Common myeloid progenitor, CD34-positive (primary cell): Measurements from ENCODE around the gene QKI.

Experiments
- CTCF ChIA-PET: fragments of 350-600 bp; sonication (Branson Sonifier 250); formaldehyde crosslinking; loops from one replicate; lab custom pipeline; 2021; ENCODE audit warnings: antibody characterized with exemption; lab: Charles Lee
- POLR2A ChIA-PET: fragments of 350-600 bp; sonication (Branson Sonifier 250); formaldehyde crosslinking; loops from one replicate; lab custom pipeline; 2021; ENCODE audit warnings: antibody characterized with exemption; lab: Charles Lee
- DNase-seq, 3 donors: peaks; one replicate each; pipeline versions ENCODE4 v3.0.0 to v3.0.0-alpha.2; 2013
- H3K27ac ChIP-seq, 2 experiments: 1 replicate in 1 of 2; 2 replicates in 1 of 2; pipeline ENCODE4 v1.7.0; 2013; ENCODE audit warnings: inconsistent platforms in 2 of 2, low read length in 2 of 2, mild to moderate bottlenecking in 2 of 2, low read depth in 1 of 2, moderate library complexity in 1 of 2; ENCODE audit not compliant: severe bottlenecking in 2 of 2, insufficient read depth in 1 of 2, poor library complexity in 1 of 2
- H3K27me3 ChIP-seq, 5 experiments: replicated peaks in 2 of 5; 1 replicate in 3 of 5; 2 replicates in 2 of 5; pipeline versions ENCODE4 v1.6.1 to v1.7.0; 2013; ENCODE audit warnings: low read length in 4 of 5, mild to moderate bottlenecking in 2 of 5, moderate library complexity in 2 of 5, inconsistent platforms in 1 of 5; ENCODE audit not compliant: insufficient read depth in 5 of 5, control insufficient read depth in 4 of 5
- H3K36me3 ChIP-seq, 4 experiments: 1 replicate in 2 of 4; 2 replicates in 2 of 4; pipeline versions ENCODE4 v1.6.1 to v1.7.0; 2013; ENCODE audit warnings: low read length in 3 of 4, control low read depth in 1 of 4, mild to moderate bottlenecking in 1 of 4; ENCODE audit not compliant: control insufficient read depth in 4 of 4, insufficient read depth in 4 of 4
- H3K4me1 ChIP-seq, 4 experiments: 1 replicate in 3 of 4; 2 replicates in 1 of 4; pipeline versions ENCODE4 v1.6.1 to v1.7.1; 2013; ENCODE audit warnings: low read length in 3 of 4, mild to moderate bottlenecking in 3 of 4, control low read depth in 1 of 4, inconsistent platforms in 1 of 4, moderate library complexity in 1 of 4; ENCODE audit not compliant: control insufficient read depth in 4 of 4, insufficient read depth in 4 of 4; ENCODE audit errors: control extremely low read depth in 1 of 4
- H3K4me3 ChIP-seq, 7 experiments: 1 replicate in 4 of 7; 2 replicates in 3 of 7; pipeline versions ENCODE4 v1.5.1 to v1.7.0; 2013; ENCODE audit warnings: mild to moderate bottlenecking in 7 of 7, low read length in 6 of 7, moderate library complexity in 6 of 7, inconsistent platforms in 2 of 7, low read depth in 2 of 7, control low read depth in 1 of 7; ENCODE audit not compliant: insufficient read depth in 4 of 7, control insufficient read depth in 1 of 7; ENCODE audit errors: extremely low read depth in 1 of 7
- H3K9me3 ChIP-seq, 5 experiments: 1 replicate in 4 of 5; 2 replicates in 1 of 5; pipeline versions ENCODE4 v1.6.1 to v1.7.1; 2013; ENCODE audit warnings: low read length in 4 of 5, mild to moderate bottlenecking in 2 of 5, inconsistent platforms in 1 of 5, low read depth in 1 of 5, moderate library complexity in 1 of 5; ENCODE audit not compliant: control insufficient read depth in 4 of 5, insufficient read depth in 2 of 5; ENCODE audit errors: control extremely low read depth in 1 of 5
- WGBS: methylation state at CpG from one replicate; pipeline ENCODE4 v1.1.5; 2013; ENCODE audit not compliant: insufficient coverage; 5-methylcytosine and 5-hydroxymethylcytosine counted together

QKI gene

GRCh38 chr6:163539101-163539762, 124.7 kb downstream of the QKI start:
- H3K9me3 ChIP-seq: no peaks in the 10 kb centered on the region
- no peaks in the 10 kb centered on the region for H3K27me3 ChIP-seq
- CTCF ChIA-PET: no interaction called here
- DNase-seq: no peak
- POLR2A ChIA-PET: no interaction called here
- H3K4me3 ChIP-seq: no peak overlapping the region
- H3K36me3 ChIP-seq: peaks cover 0 to 12% (median 2%) of the 10 kb centered on the region in 4 experiments
- no peak overlapping the region for H3K27ac ChIP-seq
- WGBS: 100% methylated on average over 1 of the region's 5 CpGs
- H3K4me1 ChIP-seq: no peaks in the 10 kb centered on the region

DNA sequence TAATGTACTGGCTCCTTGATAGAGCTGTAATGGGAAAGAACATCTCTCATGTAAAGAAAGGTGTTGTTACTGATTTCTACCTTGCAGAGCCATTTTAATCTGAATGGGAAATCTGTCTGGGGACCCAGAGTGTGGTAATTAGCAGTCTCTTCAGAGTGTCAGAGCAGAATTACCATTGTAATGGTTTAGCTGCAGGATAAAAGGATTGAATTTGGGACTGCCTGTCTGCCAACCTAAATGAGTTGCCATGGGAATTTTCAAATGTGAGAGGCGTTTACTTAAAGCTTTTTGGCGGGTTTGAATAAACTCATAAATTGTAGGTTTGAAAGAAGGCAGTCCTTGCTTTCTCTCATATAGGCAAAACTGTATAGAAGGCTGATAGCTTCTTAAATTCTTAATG, 128.8 kb downstream of the QKI start:
- ChIA-PET POLR2A (no interaction called here), CTCF (interaction anchor here (1.3 to 2.7 kb wide), 2 partner anchors 11 kb away, joined by 3 to 8 read pairs; no protein-coding TSS in a partner anchor)
- no peak overlapping the region for H3K27ac ChIP-seq
- no peaks in the 10 kb centered on the region for H3K4me1 ChIP-seq
- no peaks in the 10 kb centered on the region for H3K27me3 ChIP-seq
- no peak overlapping the region for H3K4me3 ChIP-seq
- no peaks in the 10 kb centered on the region for H3K9me3 ChIP-seq
- peaks cover 0 to 3% (median 1%) of the 10 kb centered on the region in 4 experiments for H3K36me3 ChIP-seq
- WGBS: 100% methylated on average over 2 of the region's 2 CpGs
- no peak for DNase-seq

- Histone ChIP-seq H3K4me3 (no peak overlapping the region), H3K4me1 (no peaks in the 10 kb centered on the region), H3K27ac (no peak overlapping the region), H3K27me3 (no peaks in the 10 kb centered on the region), H3K36me3 (peaks cover 0 to 5% (median 2%) of the 10 kb centered on the region in 4 experiments), H3K9me3 (no peaks in the 10 kb centered on the region)
- DNase-seq: no peak
- 100% methylated on average over 2 of the region's 5 CpGs for WGBS
- CTCF ChIA-PET: interaction anchor here (2.7 kb wide), 1 partner anchor 9 kb away, joined by 8 read pairs; no protein-coding TSS in a partner anchor
- POLR2A ChIA-PET: no interaction called here
Observed at GRCh38 chr6:163545370-163545769, 130.9 kb downstream of the QKI start.

GRCh38 chr6:163547287-163547686, 132.8 kb downstream of the QKI start:
- Histone ChIP-seq H3K27me3 (no peaks in the 10 kb centered on the region), H3K36me3 (peaks cover 0 to 8% (median 2%) of the 10 kb centered on the region in 4 experiments), H3K27ac (no peak overlapping the region), H3K4me3 (no peak overlapping the region), H3K4me1 (no peaks in the 10 kb centered on the region), H3K9me3 (no peaks in the 10 kb centered on the region)
- 94% methylated on average over 3 of the region's 3 CpGs for WGBS
- DNase-seq: no peak
- ChIA-PET CTCF (no interaction called here), POLR2A (no interaction called here)

DNA sequence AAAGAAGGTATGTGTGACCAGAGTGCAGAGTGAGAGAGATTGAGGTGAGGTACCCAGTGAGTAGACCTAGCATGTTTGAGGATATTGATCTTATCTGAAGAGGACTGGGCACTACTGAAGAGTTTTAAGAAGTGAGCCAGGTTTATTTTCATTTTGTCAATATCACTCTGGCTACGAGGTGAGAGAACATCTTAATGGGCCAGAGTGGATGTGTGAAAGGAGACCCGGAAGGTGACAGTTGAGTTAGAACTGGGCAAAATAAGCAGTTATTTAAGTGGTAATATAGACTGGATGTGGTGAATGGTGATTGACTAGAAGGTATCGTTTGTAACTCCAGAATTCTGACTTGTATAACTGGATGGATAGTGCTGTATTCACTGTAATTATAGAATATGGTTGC, 134.1 kb downstream of the QKI start:
- DNase-seq: no peak
- ChIA-PET POLR2A (no interaction called here), CTCF (no interaction called here)
- WGBS: 96% methylated on average over 3 of the region's 3 CpGs
- no peaks in the 10 kb centered on the region for H3K9me3 ChIP-seq
- no peak overlapping the region for H3K4me3 ChIP-seq
- H3K4me1 ChIP-seq: no peaks in the 10 kb centered on the region
- H3K27me3 ChIP-seq: no peaks in the 10 kb centered on the region
- H3K27ac ChIP-seq: no peak overlapping the region
- H3K36me3 ChIP-seq: peaks cover 0 to 8% (median 2%) of the 10 kb centered on the region in 4 experiments

- H3K4me3 ChIP-seq: no peak overlapping the region
- no peak for DNase-seq
- ChIA-PET CTCF (interaction anchor here (0.7 to 5.2 kb wide), 6 partner anchors 9 to 137 kb away, joined by 3 to 42 read pairs (median 4); no protein-coding TSS in a partner anchor), POLR2A (interaction anchor here (0.6 kb wide), 2 partner anchors 113 to 542 kb away, joined by 3 to 4 read pairs; no protein-coding TSS in a partner anchor)
- WGBS: 100% methylated on average over 2 of the region's 4 CpGs
- H3K9me3 ChIP-seq: no peaks in the 10 kb centered on the region
- no peak overlapping the region for H3K27ac ChIP-seq
- no peaks in the 10 kb centered on the region for H3K27me3 ChIP-seq
- peaks cover 3 to 11% (median 5%) of the 10 kb centered on the region in 4 experiments for H3K36me3 ChIP-seq
- peaks cover 0 to 4% (median 0%) of the 10 kb centered on the region in 4 experiments for H3K4me1 ChIP-seq
Observed at GRCh38 chr6:163554032-163554431, 139.5 kb downstream of the QKI start.

- Histone ChIP-seq H3K27ac (no peak overlapping the region), H3K4me3 (no peak overlapping the region), H3K9me3 (no peaks in the 10 kb centered on the region), H3K27me3 (no peaks in the 10 kb centered on the region), H3K4me1 (peaks cover 0 to 4% (median 0%) of the 10 kb centered on the region in 4 experiments), H3K36me3 (peaks cover 3 to 12% (median 5%) of the 10 kb centered on the region in 4 experiments)
- ChIA-PET POLR2A (interaction anchor here (0.6 to 0.7 kb wide), 2 partner anchors 114 to 292 kb away, joined by 3 to 4 read pairs; no protein-coding TSS in a partner anchor), CTCF (interaction anchor here (0.7 to 5.2 kb wide), 6 partner anchors 10 to 137 kb away, joined by 3 to 42 read pairs (median 4); no protein-coding TSS in a partner anchor)
- DNase-seq: peak; percentile 45 to 67 (median 62)
- 85% methylated on average over 3 of the region's 4 CpGs for WGBS
Observed at GRCh38 chr6:163554663-163555062, 140.1 kb downstream of the QKI start.
